Stimulated activated CD4-positive, alpha-beta T cell treated with anti-CD3 and anti-CD28 coated beads, Interleukin-4, amount 100 ng/mL, for 4 hours (primary cell): Measurements from ENCODE around the gene SOX9.
"Not testable (repeated sequence)": the region's sequence is repeated elsewhere in the genome, so short reads cannot be mapped to it uniquely, and the experiment has no call there.

Source experiments
- DNase-seq, 2 experiments: peaks; one replicate each; pipeline ENCODE4 v3.0.0-alpha.2; 2020

SOX9 gene

GRCh38 chr17:72128039-72128438 lies 7.2 kb downstream of the SOX9 start:
- DNase-seq = no peak

GRCh38 chr17:72134608-72135394 lies 14.0 kb downstream of the SOX9 start:
- no peak for DNase-seq

DNA sequence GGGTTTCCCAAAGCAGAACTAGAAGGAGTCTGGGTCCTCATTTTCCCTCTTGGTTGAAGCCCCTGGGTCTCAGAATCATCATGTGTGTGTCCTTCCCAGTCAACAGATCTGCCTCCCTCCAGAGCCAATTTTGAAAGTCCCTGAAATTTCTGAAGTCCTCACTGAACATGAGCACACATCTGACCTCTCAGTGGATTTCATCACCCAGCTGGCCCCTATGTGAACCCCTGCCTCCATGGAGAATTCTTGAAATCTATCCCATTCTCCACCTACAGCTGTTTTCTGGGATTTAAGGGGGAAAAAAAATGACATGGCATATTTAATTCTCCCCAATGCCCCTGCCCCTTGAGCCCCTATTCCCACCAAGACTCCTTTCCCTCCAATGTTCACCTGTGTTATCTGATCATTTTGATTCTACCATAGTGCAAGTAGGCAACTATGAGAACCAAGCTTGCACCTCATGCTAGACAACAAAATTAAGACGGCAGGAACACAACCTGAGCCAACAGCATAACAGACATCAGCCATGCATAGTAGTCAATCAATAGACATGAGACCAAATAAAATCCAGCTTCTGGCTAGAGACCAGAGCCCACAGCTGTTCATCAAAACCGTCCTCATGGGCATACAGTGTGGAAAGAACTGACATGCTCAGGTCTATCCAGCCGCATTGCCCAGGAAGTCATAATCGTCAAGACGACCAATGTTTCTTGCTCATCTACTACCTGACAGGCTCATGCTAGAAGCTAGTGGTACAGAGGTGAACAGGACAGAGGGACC lies 14.9 kb downstream of the SOX9 start:
- no peak for DNase-seq

DNA sequence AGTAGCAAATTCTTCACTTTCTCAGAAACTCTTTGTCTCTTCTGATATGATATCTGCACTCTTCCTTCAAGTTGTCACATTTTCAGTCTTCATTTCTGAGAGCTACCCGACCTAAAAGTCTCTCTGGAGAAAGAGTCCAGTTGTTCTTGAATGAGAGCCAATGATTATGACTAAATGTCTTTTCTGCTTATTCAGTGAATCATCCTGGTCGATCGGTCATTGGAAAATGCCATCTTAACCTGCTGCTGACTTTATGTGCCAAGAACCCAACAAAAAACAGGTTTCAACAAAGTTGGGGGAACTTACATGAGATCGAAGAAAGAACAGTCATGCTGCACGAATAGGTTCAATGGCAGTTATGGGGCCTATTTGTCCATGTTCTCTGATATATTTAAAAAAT lies 15.9 kb downstream of the SOX9 start:
- DNase-seq = no peak

DNA sequence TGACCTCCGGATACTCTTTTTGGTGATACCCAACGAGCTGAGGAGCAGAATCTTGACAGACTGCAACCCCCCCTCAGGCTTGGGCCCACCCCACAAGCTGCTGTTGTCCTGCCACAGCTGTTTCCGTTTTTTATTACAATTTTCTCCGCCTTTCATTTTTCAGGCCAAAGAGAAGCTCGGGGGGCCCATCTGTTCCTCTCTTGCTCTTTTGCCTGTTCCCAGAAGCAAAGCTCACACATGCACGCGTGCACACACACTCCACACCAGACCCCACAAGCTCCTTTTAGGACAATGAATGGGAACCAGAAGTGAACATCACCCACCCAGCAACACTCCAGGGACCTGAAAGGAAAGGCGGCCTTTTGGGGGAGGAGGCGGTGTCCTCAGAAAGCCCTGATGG lies 16.3 kb downstream of the SOX9 start:
- DNase-seq = no peak

DNA sequence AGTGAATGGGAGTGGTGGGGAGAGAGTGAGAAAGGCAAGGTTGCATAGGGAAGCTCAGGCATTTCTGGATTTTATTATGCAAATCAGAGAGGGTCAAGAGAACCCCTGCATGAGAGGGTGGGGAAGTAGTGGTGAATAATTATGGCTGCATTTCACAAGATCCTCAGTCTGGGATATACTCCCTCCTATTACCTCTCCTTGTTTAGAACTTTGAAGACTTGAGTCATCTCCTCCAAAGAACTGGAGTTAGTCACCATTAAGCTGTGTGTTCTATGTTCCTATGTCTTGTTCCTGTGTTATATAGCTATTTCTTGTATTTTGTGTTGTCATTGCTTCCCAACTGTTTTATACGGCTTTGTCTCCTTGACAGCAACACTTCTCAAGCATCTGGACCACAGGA lies 18.4 kb downstream of the SOX9 start:
- DNase-seq = no peak

DNA sequence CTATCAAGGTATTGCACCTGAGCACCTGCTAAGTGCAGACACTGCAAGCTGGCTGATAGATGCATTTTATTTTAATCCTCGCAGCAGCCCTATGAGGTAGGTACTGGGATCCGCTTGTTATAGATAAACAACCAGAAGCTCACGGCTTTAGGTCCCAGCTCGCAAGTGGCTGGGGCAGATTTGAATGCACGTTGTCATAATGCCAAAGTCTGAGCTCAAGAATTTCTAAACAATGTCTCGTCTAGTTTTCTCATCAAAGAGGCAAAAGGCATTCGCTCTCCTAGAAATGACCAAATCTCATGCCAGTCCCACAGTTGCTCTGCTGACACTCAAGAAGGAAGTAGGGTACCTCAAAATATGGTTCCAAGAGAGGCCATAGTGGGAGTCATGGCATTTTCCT lies 20.5 kb downstream of the SOX9 start:
- no peak for DNase-seq

GRCh38 chr17:72142097-72142496 lies 21.3 kb downstream of the SOX9 start:
- DNase-seq = not testable (repeated sequence)

DNA sequence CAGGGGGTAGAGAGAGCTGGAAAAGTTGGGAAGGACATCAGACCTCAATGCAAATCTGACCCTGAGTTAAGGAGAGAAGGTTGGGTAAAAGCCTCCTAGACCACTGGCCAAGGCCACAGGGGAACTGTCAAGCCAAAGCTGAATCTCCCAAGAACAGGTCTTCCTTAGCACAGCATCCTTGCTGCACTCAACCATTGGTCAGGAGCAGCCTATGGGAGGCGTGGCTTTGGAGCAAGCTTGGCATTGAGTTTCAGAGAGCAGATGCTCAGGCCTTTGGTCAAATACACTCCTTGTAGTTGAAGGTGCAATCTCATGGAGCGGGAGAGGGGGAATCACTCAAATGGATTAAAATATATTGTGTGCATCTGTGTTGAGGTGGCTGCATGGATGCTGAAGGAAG lies 21.8 kb downstream of the SOX9 start:
- DNase-seq = no peak

DNA sequence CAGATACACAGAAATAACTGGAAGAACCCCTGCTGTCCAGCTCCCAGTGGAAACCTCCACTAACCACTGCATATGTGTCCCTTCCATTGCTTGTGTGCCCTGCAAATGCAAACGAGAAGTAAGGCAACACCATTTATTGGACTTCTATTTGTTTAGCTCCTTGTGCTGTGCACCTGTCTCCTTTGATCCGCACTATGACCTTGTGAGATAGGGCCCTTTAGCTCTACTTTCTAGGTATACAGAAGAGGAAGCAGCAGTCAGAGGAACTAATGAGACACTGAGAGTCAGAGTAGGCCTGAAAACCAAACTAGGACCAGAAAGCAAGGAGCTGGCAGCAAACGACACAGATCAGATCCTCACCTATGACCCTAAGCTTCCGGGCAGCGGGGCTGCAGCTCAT lies 22.4 kb downstream of the SOX9 start:
- DNase-seq = no peak

GRCh38 chr17:72144101-72144500 lies 23.3 kb downstream of the SOX9 start:
- DNase-seq = no peak

DNA sequence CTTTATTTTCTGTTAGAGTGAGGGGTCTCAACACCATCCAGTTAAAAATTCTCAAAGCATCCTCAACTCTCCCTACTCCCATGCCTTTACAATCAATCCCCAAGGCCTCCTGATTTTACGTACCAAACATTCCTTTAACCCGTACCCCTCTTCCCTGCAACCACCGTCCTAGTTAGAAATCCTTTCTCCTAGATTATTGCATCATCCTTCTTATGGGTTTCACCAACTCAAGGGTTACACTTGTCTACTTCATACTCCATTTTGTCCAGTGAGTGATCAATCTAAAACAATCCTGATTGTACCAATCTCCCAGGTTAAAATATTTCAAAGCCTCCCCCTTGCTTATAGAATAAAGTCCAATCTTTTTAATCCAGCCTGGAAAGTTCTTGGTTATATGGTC lies 24.7 kb downstream of the SOX9 start:
- no peak for DNase-seq

DNA sequence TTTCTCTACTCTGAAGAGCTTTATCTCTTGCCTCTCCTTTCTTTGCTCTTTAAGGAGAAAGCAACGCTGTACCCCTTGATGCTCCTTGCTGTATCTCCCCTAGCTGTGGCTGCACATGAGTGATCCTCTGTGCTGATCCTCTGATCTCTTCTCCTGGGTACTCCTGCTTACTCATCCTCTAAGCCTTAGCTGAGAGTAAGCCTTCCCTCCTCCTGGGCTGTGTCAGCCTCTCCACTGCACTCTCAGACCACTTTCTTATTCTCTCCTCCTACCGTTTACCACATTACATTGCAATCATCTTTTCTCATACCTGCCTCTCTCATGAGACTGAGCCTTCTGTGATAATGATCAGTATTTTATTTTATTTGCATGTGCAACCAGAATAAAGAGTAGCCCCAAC lies 25.1 kb downstream of the SOX9 start:
- no peak for DNase-seq

- DNase-seq = no peak
Observed at GRCh38 chr17:72146371-72146770, 25.6 kb downstream of the SOX9 start.

DNA sequence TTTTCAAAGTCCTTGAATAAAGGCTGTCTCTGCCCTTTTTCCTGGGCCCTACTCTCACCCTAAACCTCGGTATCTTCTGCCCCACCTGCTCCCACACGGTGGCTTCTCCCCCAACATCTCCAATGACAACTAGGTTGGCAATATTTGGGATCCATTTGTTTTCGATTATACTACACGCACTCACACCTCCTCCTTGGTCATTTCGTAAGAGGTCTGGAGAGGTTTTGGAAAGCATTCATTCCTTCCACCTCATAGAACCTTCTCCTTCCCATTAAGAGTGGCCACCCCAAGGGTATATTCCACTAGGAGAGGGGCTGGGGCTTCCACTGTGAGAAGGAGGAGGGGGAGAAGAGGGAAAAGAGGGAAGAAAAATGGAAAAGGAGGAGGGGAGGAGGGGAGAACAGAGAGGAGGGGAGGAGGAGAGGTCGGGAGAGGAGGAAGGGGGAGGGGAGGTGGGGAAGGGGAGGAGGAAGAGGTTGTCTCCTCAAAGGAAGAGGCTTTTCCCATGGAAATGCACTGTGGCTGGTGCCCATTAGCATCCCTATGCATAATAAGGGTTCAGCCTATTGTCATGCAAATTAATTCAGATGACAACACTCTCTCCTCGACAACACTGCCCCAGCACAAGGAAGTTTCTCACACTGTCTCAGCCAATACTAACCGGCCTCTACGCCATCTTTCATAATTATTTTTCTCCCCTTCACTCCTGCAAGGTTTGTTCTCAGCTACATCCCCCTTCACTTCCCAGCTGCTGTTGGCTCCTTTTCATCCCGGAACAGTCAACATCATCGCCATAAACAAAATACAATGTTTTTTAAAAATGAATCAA lies 30.0 kb downstream of the SOX9 start:
- no peak for DNase-seq

DNA sequence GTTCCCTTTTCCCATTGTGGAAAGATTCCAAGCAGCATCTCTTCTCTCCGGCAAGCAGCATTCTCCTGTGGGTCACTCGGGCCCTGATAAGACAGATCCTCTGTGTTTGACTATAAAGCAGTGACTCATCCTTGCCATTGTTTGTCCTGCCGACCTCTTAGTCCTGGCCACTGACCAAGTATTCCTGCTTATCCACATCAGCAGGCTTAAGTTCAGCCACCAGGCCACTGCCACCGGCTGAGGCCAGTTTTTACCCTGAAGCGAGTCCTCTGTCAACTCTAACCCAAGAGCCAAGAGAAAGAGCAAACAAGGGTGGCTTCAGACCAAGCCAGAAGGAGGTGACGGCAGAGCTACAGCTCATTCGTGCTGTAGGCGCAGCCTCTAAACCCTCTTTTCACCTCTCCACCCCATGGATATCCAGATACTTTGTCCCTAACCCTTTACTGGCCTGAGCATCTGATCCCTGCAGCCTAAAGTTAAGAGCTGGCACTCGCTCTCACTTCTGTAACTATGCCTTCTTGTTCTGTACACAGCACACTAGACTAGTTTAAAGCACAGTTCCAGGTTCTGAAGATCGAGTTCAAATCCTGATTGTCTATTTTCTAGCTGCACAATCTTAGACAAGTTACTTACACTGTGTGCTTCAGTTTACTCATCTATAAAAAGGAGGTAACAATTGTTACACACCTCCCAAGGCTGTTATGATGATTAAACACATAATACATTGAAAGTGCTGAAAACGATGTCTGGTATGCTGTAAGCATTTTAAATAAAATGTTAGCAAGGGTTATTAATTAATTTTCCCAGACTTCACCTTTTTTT lies 31.0 kb downstream of the SOX9 start:
- no peak for DNase-seq

DNA sequence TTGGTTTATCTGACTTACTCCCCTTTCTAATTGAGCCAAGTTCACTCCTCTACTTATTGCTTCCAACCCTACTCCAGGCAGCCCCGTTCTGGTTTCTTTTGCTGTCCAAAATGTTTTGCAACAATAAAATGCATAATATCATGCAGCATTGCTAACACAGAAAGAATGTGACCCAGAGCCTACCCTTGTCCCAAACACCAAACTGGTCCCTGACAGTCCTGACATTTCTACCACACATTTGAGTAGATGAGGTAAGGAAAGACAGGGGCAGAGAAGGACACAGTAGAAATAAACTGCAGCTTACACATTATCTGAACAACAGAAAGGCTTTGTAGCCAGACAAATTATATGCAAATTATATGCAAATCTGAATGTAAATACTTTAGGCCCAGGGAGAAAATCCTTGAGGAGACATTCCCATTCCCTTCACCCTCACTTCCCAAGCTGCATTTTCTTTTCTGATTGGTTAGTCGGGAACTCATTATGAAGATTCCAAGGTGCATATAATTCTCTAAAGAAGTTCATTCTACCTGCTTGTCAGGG lies 31.6 kb downstream of the SOX9 start:
- DNase-seq = no peak

DNA sequence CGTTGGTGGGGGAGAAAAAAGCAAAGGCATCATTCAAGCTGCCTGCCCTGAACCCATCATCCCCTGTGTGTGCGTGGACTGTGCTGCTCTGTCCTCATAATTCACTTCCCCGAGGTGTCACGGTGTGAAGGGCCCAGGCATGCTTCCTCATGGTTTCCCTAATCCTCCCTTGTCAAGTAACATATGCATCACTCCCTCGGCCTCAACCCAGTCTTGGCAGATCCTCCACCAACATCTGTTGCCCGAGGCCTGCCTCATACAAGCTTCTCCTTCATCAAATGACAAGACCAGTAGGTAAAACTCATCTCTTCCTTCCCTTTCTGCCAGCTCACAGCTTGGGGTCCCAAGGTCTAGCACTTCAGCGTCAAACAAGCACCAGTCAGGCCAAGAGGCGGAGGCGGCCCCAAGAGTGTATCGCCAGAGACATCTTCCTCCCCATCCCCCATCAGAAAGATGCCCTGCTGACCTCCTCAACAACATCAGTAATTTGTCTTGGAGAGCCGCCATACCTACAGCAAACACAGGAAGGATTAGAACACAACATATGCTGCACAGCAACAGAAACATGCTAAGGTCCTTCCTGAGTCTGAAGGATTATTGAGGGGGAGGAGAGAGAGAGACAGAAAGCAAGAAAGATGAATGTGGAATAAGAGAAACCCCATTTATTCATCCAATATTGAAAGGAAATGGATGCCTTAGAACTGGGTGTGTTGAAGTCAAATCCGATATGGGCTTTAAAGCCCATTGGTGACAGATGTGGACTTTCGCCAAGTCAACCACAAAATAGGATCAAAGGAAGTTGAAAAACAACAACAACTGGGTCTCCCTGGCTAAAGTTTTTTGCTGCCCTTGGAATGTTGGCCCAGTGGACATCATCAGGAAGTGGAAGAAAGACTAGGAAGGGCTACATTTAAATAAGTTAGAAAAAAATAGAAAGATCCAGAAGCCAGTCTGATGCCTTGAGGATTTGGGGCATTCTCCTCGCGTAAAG lies 38.4 kb downstream of the SOX9 start:
- no peak for DNase-seq

DNA sequence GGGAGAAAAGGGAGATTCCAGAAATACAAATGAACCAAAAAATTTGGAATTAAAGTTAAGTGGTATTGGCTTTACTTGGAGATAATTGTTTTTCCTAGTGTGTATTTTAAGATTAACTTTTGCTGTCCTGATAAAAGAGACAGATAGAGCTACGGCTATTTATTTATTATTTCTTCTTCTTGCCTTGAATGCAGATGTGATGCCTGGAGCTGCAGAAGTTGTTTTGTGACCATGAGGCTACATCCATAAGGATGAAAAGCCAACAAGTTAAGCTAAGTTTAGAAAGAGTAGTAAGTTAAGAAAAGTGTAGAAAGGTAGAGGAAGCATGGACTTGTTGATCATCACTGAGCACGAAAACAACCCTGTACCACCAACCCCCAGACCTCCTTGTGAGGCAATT lies 41.7 kb downstream of the SOX9 start:
- DNase-seq = no peak

DNA sequence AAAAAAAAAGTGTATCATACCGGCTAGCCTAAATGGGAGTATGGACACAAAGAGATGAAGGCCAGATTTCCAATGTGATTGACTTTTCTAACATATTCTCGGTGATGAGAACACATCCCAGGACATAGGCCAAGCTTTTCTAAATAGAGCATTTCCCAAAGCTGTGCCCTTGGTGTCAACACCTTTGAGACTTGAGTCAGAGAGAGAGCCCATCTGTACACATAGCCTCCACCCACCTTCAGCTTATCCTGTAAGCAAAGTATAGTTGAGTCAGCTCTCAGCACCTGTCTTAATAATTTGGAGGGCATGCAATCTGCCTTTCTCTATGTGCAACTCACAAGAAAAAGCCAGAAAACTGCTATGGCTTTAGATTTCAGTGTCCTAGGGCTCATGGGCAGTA lies 42.7 kb downstream of the SOX9 start:
- DNase-seq = no peak

GRCh38 chr17:72164158-72164739 lies 43.4 kb downstream of the SOX9 start:
- DNase-seq = no peak
